ENCODE results near the gene FICD. TPM values are rescaled to one million over a fixed set of nuclear protein-coding genes. Genes with fewer than 3 reads are reported as not detected.
A peak's percentile ranks its signal among the peaks of the same experiment; 100 is the strongest.

FICD gene
- polyA plus RNA-seq, 6 donors from 2014 or later = 1.6 to 4.9 (median 3.1) TPM

- no peaks in the 10 kb centered on the region for H3K27me3 Mint-ChIP-seq
- peaks cover 9 to 25% of the 10 kb centered on the region in 2 donors for H3K36me3 Mint-ChIP-seq
- peak in 1 of 2 donors; percentile 18 for ATAC-seq (ENCODE audit: low read depth in 2 of 2)
- peak overlapping the region in 7 of 8 donors; percentile 5 to 82 (median 65) for H3K4me3 Mint-ChIP-seq
- H3K27ac Mint-ChIP-seq = peak overlapping the region; percentile 8 to 97 (median 94)
- no peaks in the 10 kb centered on the region for H3K9me3 Mint-ChIP-seq
- H3K4me1 Mint-ChIP-seq = peaks cover 36 to 78% (median 41%) of the 10 kb centered on the region in 3 donors
- DNase-seq = no peak
Measured at GRCh38 chr12:108567406-108568337, 52.6 kb downstream of the FICD start.

DNA sequence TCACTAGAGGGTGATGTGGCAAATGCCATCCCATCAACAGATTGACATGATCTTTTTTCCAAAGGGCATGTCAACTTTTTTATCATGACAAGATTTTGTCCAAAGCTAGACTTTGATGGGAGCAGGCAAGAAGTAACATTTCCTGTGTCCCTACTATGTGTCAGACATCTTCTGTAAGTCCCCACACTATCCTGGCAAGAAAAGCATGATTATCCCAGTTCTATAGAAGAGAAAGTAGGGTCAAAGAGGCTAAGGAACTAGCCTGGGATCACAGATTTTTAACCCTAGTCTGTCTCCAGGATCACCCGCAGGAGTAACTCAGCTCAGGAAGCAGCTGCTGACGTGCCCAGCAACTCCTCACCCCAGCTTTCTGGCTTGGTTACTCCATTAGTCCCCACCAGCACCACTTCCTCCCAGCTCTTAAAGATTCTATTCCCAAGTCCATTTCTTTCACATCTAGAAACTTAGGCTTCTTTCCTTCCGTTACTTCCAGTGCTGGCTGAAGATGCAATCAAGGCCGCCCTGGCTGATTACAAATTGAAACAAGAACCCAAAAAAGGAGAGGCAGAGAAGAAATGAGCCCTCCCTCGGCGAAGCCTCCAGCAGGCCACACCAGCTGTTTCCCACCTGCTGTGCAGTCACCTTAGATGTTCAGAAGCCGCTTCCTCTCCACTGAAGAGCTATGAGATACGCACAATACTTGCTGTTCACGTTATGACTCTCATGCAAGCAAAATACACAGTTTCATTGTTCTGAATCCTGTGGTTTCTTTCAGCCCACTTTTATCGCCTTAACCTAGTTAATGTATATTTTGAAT is 53.5 kb downstream of the FICD start:
- DNase-seq = peak; percentile 46
- peak overlapping the region; percentile 6 to 82 (median 60) for H3K4me3 Mint-ChIP-seq
- ATAC-seq (ENCODE audit: low read depth in 2 of 2) = peak; percentile 80
- no peaks in the 10 kb centered on the region for H3K27me3 Mint-ChIP-seq
- H3K9me3 Mint-ChIP-seq = no peaks in the 10 kb centered on the region
- peaks cover 9 to 25% of the 10 kb centered on the region in 2 donors for H3K36me3 Mint-ChIP-seq
- H3K27ac Mint-ChIP-seq = peak overlapping the region; percentile 8 to 97 (median 94)
- peaks cover 36 to 78% (median 38%) of the 10 kb centered on the region in 3 donors for H3K4me1 Mint-ChIP-seq

Other genes with a start within 250 kb of the FICD start
- under 1 TPM in 1 of 6 donors, not detected in 5; 0.09 TPM for gene CMKLR1, start 176.0 kb upstream of the FICD start, polyA plus RNA-seq (ENCODE audit: low read depth in 6 of 6)
- 10 to 100 TPM; 24.7 to 57.9 (median 36.4) TPM for gene SART3, start 45.9 kb downstream of the FICD start, polyA plus RNA-seq (ENCODE audit: low read depth in 6 of 6)
- gene ISCU, start 47.3 kb downstream of the FICD start, polyA plus RNA-seq (ENCODE audit: low read depth in 6 of 6) = 100 to 1,000 TPM; 316 to 418 (median 365) TPM
- not detected for gene TMEM119, start 82.8 kb downstream of the FICD start, polyA plus RNA-seq (ENCODE audit: low read depth in 6 of 6)
- gene SELPLG, start 118.6 kb downstream of the FICD start, polyA plus RNA-seq (ENCODE audit: low read depth in 6 of 6) = 10 to 100 TPM; 28.4 to 56.4 (median 36.0) TPM
- gene CORO1C, start 216.2 kb downstream of the FICD start, polyA plus RNA-seq (ENCODE audit: low read depth in 6 of 6) = 10 to 100 TPM; 71.0 to 84.7 (median 73.4) TPM